IMR-90 (cell line): ENCODE data around the gene BCDIN3D. TPM values are rescaled to one million over a fixed set of nuclear protein-coding genes. Genes with fewer than 3 reads are reported as not detected.

Experiments used
- ATAC-seq: fragments of 200-7000 bp; cut with Tn5 transposase; 2 replicates; pipeline ENCODE4 v1.9.1; 2020; ENCODE audit warnings: low read depth, mild to moderate bottlenecking, moderate library complexity
- BruUV-seq: library from RNA; stranded (reverse); fragments of 400-500 nt; replicated peaks from 2 replicates; lab custom pipeline; 2021; lab: Mats Ljungman, UMichigan
- CTCF ChIA-PET: fragments of 300-600 bp; formaldehyde crosslinking; extraction: SDS; loops from one replicate; lab custom pipeline; 2021; ENCODE audit warnings: antibody characterized with exemption; lab: Yijun Ruan, JAX
- POLR2A ChIA-PET: fragments of 300-600 bp; sonication (Branson Sonifier 250); formaldehyde crosslinking; loops from one replicate; lab custom pipeline; 2022; ENCODE audit warnings: antibody characterized with exemption; ENCODE audit not compliant: unreplicated experiment; lab: Charles Lee
- DNase-seq: peaks from one replicate; pipeline ENCODE4 v3.0.0; 2013
- H2AFZ ChIP-seq: replicated peaks from 2 replicates; pipeline ENCODE3; 2013; ENCODE audit warnings: low read length, mild to moderate bottlenecking; ENCODE audit not compliant: poor library complexity
- H2AK5ac ChIP-seq: 2 replicates; pipeline ENCODE4 v1.6.1; 2013; ENCODE audit warnings: low read depth, low read length, inconsistent platforms
- H2AK9ac ChIP-seq: replicated peaks from 2 replicates; pipeline ENCODE3; 2013; ENCODE audit warnings: mild to moderate bottlenecking, low read depth, low read length, moderate library complexity; ENCODE audit not compliant: poor library complexity
- H2BK120ac ChIP-seq: 2 replicates; pipeline ENCODE4 v1.6.1; 2013; ENCODE audit warnings: low read depth, low read length, inconsistent platforms
- H2BK15ac ChIP-seq: 3 replicates; pipeline ENCODE4 v1.6.1; 2013; ENCODE audit warnings: low read depth, low read length, inconsistent platforms
- H2BK20ac ChIP-seq: 2 replicates; pipeline ENCODE4 v1.6.1; 2013; ENCODE audit warnings: low read depth, mild to moderate bottlenecking, inconsistent platforms, low read length, moderate library complexity
- H2BK5ac ChIP-seq: 2 replicates; pipeline ENCODE4 v1.6.1; 2013; ENCODE audit warnings: mild to moderate bottlenecking, low read depth, low read length, inconsistent platforms; ENCODE audit not compliant: poor library complexity, severe bottlenecking
- H3K14ac ChIP-seq: replicated peaks from 2 replicates; pipeline ENCODE4 v1.6.1; 2013; ENCODE audit warnings: low read depth, low read length, inconsistent platforms
- H3K18ac ChIP-seq: 2 replicates; pipeline ENCODE4 v1.6.1; 2013; ENCODE audit warnings: low read depth, low read length, control low read depth
- H3K23ac ChIP-seq: 2 replicates; pipeline ENCODE4 v1.6.1; 2013; ENCODE audit warnings: low read depth, low read length, inconsistent platforms
- H3K27ac ChIP-seq: 2 replicates; pipeline ENCODE4 v1.5.1; 2013; ENCODE audit warnings: mild to moderate bottlenecking, control low read depth, low read length; ENCODE audit not compliant: insufficient read depth
- H3K27me3 ChIP-seq: 2 replicates; pipeline ENCODE4 v1.6.1; 2013; ENCODE audit warnings: low read length; ENCODE audit not compliant: control insufficient read depth, insufficient read depth
- H3K36me3 ChIP-seq: 2 replicates; pipeline ENCODE4 v1.6.1; 2013; ENCODE audit warnings: low read length, mixed read lengths; ENCODE audit not compliant: control insufficient read depth, insufficient read depth
- H3K4ac ChIP-seq: 2 replicates; pipeline ENCODE4 v1.6.1; 2013; ENCODE audit warnings: low read depth, low read length, inconsistent platforms
- H3K4me1 ChIP-seq: 2 replicates; pipeline ENCODE4 v1.6.1; 2013; ENCODE audit warnings: low read length, mixed read lengths; ENCODE audit not compliant: control insufficient read depth, insufficient read depth
- H3K4me2 ChIP-seq: 2 replicates; pipeline ENCODE4 v1.6.1; 2013; ENCODE audit warnings: low read depth, mild to moderate bottlenecking, control low read depth, low read length, moderate library complexity
- H3K4me3 ChIP-seq: 2 replicates; pipeline ENCODE4 v1.5.1; 2013; ENCODE audit warnings: low read depth, mild to moderate bottlenecking, control low read depth, low read length, moderate library complexity; ENCODE audit not compliant: insufficient read depth
- H3K56ac ChIP-seq: 2 replicates; pipeline ENCODE4 v1.6.1; 2013; ENCODE audit warnings: low read length, inconsistent platforms; ENCODE audit not compliant: insufficient read depth; ENCODE audit errors: extremely low read depth
- H3K79me1 ChIP-seq, 2 experiments: 2 replicates each; pipeline ENCODE4 v1.6.1; 2013; ENCODE audit warnings: low read length in 2 of 2, inconsistent platforms in 1 of 2, low read depth in 1 of 2
- H3K9ac ChIP-seq: 2 replicates; pipeline ENCODE4 v1.6.1; 2013; ENCODE audit warnings: low read depth, low read length, control low read depth
- H3K9me1 ChIP-seq: 2 replicates; pipeline ENCODE4 v1.6.1; 2013; ENCODE audit warnings: low read length, inconsistent platforms; ENCODE audit not compliant: insufficient read depth
- H3K9me3 ChIP-seq: 2 replicates; pipeline ENCODE4 v1.6.1; 2013; ENCODE audit warnings: low read length; ENCODE audit not compliant: control insufficient read depth, insufficient read depth
- H4K20me1 ChIP-seq: 2 replicates; pipeline ENCODE4 v1.6.1; 2013; ENCODE audit warnings: low read length, inconsistent platforms; ENCODE audit not compliant: insufficient read depth
- H4K5ac ChIP-seq: 2 replicates; pipeline ENCODE4 v1.6.1; 2013; ENCODE audit warnings: mild to moderate bottlenecking, low read depth, low read length, control low read depth
- H4K8ac ChIP-seq, 2 experiments: 2 replicates each; pipeline ENCODE4 v1.6.1; 2013; ENCODE audit warnings: low read depth in 2 of 2, low read length in 2 of 2, control low read depth in 1 of 2, inconsistent platforms in 1 of 2
- H4K91ac ChIP-seq: 2 replicates; pipeline ENCODE4 v1.6.1; 2013; ENCODE audit warnings: low read depth, low read length, inconsistent platforms; ENCODE audit not compliant: insufficient read depth
- CEBPB ChIP-seq: IDR thresholded peaks from 2 replicates; pipeline ENCODE4 v1.6.1; 2012; ENCODE audit warnings: low read depth, low read length, improper control_type of control experiment
- CTCF ChIP-seq: conservative IDR thresholded peaks from 2 replicates; pipeline ENCODE4 v1.5.1; 2012; ENCODE audit warnings: mild to moderate bottlenecking, low read depth, low read length, improper control_type of control experiment
- ELK1 ChIP-seq: fragments of 150-350 bp; IDR thresholded peaks from 2 replicates; pipeline ENCODE4 v1.6.1; 2016; ENCODE audit warnings: low read depth, mild to moderate bottlenecking, low read length, moderate library complexity, borderline replicate concordance
- FOS ChIP-seq: fragments of 150-350 bp; IDR thresholded peaks from 2 replicates; pipeline ENCODE4 v1.6.1; 2016; ENCODE audit warnings: low read depth, low read length
- MAFK ChIP-seq: IDR thresholded peaks from 2 replicates; pipeline ENCODE4 v1.6.1; 2012; ENCODE audit warnings: low read depth, low read length, improper control_type of control experiment
- RAD21 ChIP-seq: IDR thresholded peaks from 2 replicates; pipeline ENCODE4 v1.6.1; 2012; ENCODE audit warnings: low read length, improper control_type of control experiment
- RCOR1 ChIP-seq: IDR thresholded peaks from 2 replicates; pipeline ENCODE4 v1.6.1; 2012; ENCODE audit warnings: mild to moderate bottlenecking, low read length, improper control_type of control experiment; ENCODE audit not compliant: insufficient replicate concordance
- RFX5 ChIP-seq: IDR thresholded peaks from 2 replicates; pipeline ENCODE4 v1.8.0; 2012; ENCODE audit warnings: low read depth, mild to moderate bottlenecking, low read length, moderate library complexity
- SMC3 ChIP-seq: fragments of 150-350 bp; IDR thresholded peaks from 2 replicates; pipeline ENCODE4 v1.6.1; 2016; ENCODE audit warnings: low read depth, mild to moderate bottlenecking, antibody characterized with exemption, low read length, moderate library complexity
- WGBS, 2 experiments: methylation state at CpG; one replicate each; pipeline versions ENCODE4 v1.1.5 to v1.1.7; 2013; ENCODE audit warnings: missing lambda C conversion rate in 2 of 2; ENCODE audit not compliant: insufficient read length in 1 of 2; ENCODE audit errors: extremely low coverage in 2 of 2; 5-methylcytosine and 5-hydroxymethylcytosine counted together
- dilution Hi-C: fragments of 300-500 bp; cut with HindIII; formaldehyde crosslinking; loops from one replicate; pipeline ENCODE4 v1.14.3; 2018; ENCODE audit warnings: low sequenced_read_pairs; ENCODE audit not compliant: unreplicated experiment
- in situ Hi-C: fragments of 300-500 bp; cut with MboI; formaldehyde crosslinking; loops from 3 replicates; pipeline ENCODE4 v1.14.3; 2019; ENCODE audit warnings: low sequenced_read_pairs, inconsistent platforms, mixed read lengths
- intact Hi-C: fragments of 100-400 bp; cut with micrococcal nuclease; formaldehyde crosslinking; loops from 2 replicates; pipeline ENCODE4 v1.10.0; 2022
- polyA plus RNA-seq, 3 experiments: library from polyadenylated mRNA; depleted of rRNA; stranded (reverse); fragments of >200 nt; gene quantifications; 2 replicates each; pipeline ENCODE4 v1.2.3, GENCODE V29; 2012; ENCODE audit warnings: low replicate concordance in 1 of 3
- total RNA-seq: library from RNA; depleted of rRNA; stranded (reverse); fragments of >200 nt; gene quantifications from 2 replicates; pipeline ENCODE4 v1.2.3, GENCODE V29; 2012

The BCDIN3D gene
- total and polyA plus RNA-seq, 2 of the 4 experiments (the other 2 are of a cell fraction), result 2.3 TPM

GRCh38 chr12:49882851-49883464 lies 40.1 kb upstream of the BCDIN3D start:
- H3K18ac ChIP-seq, result no peak overlapping the region
- H4K20me1 ChIP-seq, result no peaks in the 10 kb centered on the region
- ChIA-PET POLR2A (no interaction called here), CTCF (no interaction called here)
- in situ Hi-C loops, result no loop called here
- no peak overlapping the region for H3K4me3 ChIP-seq
- no peak overlapping the region for H2BK15ac ChIP-seq
- H3K27ac ChIP-seq, result no peak overlapping the region
- no peak overlapping the region for H2BK20ac ChIP-seq
- H4K5ac ChIP-seq, result no peak overlapping the region
- no peak overlapping the region for H2AK5ac ChIP-seq
- WGBS, 2 experiments, result 45% methylated on average over 5 of the region's 9 CpGs; no CpG with 5 or more reads in 1 of the 2 experiments
- no peaks in the 10 kb centered on the region for H3K79me1 ChIP-seq
- dilution Hi-C loops, result no loop called here
- no peaks in the 10 kb centered on the region for H3K36me3 ChIP-seq
- no peaks in the 10 kb centered on the region for H3K4me1 ChIP-seq
- peaks cover 41% of the 10 kb centered on the region for H3K27me3 ChIP-seq
- H3K9me3 ChIP-seq, result no peaks in the 10 kb centered on the region
- no peak overlapping the region for H3K23ac ChIP-seq
- ATAC-seq, result no peak
- H3K4me2 ChIP-seq, result no peak overlapping the region
- TF ChIP-seq FOS (no peak), ELK1 (no peak), MAFK (no peak), CEBPB (no peak), SMC3 (no peak), RFX5 (no peak), RCOR1 (no peak), CTCF (no peak), RAD21 (no peak)
- H4K91ac ChIP-seq, result no peak overlapping the region
- no peak overlapping the region for H2BK120ac ChIP-seq
- H2AFZ ChIP-seq, result no peak overlapping the region
- no peak overlapping the region for H2BK5ac ChIP-seq
- H4K8ac ChIP-seq, result no peak overlapping the region
- H2AK9ac ChIP-seq, result no peak overlapping the region
- H3K4ac ChIP-seq, result no peak overlapping the region
- intact Hi-C loops, result no loop called here
- no peaks in the 10 kb centered on the region for H3K9me1 ChIP-seq
- no peak for DNase-seq
- BruUV-seq, result no TSS peak
- H3K56ac ChIP-seq, result no peak overlapping the region
- H3K14ac ChIP-seq, result no peak overlapping the region
- H3K9ac ChIP-seq, result no peak overlapping the region
